Fibroblast of the aortic adventitia (primary cell): Measurements from ENCODE around the gene BNC2. TPM values are rescaled to one million over a fixed set of nuclear protein-coding genes. Genes with fewer than 3 reads are reported as not detected.

Source experiments
- DNase-seq: peaks from one replicate; pipeline ENCODE4 v3.0.0-alpha.2; 2010; ENCODE audit warnings: low read depth
- H3K4me3 ChIP-seq: 2 replicates; pipeline ENCODE4 v1.5.1; 2011; ENCODE audit warnings: low read depth, mild to moderate bottlenecking, control low read depth, low read length, moderate library complexity
- total RNA-seq: library from RNA; depleted of rRNA; stranded (reverse); fragments of >200 nt; gene quantifications from 2 replicates; pipeline ENCODE4 v1.2.3, GENCODE V29; 2012; ENCODE audit warnings: low replicate concordance
- TF ChIP-seq, protein P1 (sequence below): IDR thresholded peaks from 2 replicates; pipeline ENCODE4 v1.5.1; 2011; ENCODE audit warnings: mild to moderate bottlenecking, low read length, control low read depth, inconsistent platforms; ENCODE audit not compliant: insufficient read depth

Gene BNC2
- total RNA-seq, 1 donor, result 53.3 TPM

DNA sequence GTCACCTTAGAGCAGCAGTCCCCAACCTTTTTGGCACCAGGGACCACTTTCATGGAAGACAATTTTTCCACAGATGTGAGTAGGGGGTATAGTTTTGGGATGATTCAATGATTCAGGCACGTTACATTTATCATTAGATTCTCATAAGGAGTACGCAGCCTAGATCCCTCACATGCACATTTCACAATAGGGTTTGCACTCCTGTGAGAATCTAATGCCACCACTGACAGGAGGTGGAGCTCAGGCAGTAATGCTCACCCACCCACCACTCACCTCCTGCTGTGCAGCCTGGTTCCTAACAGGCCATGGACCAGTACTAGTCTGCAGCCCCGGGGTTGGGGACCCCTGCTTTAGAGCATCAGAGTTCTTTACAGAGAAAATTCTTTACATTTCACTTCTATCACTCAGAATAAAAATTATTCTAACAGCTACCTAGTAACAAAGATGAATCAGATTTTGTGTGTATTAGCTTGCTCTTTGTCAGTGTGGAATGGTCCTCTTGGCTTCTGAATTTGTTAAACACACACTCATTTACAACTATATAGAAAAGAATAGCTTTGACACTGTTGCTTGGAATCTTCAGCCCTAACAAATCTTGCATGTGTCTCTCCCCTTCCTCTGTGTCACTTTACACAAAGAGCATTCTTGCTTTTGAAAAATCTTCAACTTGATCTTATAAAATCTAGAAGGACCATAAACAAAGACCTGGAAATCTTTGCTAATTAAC, 438.6 kb downstream of the BNC2 start:
- no peak overlapping the region for H3K4me3 ChIP-seq
- no peak for DNase-seq
- TF ChIP-seq, protein P1, sequence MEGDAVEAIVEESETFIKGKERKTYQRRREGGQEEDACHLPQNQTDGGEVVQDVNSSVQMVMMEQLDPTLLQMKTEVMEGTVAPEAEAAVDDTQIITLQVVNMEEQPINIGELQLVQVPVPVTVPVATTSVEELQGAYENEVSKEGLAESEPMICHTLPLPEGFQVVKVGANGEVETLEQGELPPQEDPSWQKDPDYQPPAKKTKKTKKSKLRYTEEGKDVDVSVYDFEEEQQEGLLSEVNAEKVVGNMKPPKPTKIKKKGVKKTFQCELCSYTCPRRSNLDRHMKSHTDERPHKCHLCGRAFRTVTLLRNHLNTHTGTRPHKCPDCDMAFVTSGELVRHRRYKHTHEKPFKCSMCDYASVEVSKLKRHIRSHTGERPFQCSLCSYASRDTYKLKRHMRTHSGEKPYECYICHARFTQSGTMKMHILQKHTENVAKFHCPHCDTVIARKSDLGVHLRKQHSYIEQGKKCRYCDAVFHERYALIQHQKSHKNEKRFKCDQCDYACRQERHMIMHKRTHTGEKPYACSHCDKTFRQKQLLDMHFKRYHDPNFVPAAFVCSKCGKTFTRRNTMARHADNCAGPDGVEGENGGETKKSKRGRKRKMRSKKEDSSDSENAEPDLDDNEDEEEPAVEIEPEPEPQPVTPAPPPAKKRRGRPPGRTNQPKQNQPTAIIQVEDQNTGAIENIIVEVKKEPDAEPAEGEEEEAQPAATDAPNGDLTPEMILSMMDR, result no peak

DNA sequence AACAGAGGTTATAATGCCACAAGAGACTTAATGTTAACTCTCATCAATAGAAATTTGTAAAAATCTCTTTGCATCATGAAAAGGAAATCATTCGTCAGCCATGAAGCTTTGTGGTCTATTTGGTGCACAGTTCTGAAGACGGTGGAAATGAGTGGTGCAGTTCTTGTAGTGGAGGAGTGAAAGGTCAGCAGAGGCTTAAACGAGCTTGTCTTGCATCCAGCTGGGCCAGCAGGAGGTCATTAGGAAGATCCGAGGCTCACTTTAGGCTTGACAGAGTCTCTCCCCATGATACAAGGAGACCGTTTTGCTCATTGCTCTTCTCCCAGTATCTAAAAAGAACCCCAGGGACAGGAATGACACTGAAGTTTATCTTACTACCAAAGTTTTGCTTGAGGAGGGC, 440.8 kb downstream of the BNC2 start:
- DNase-seq, result no peak
- TF ChIP-seq, protein P1, result no peak
- H3K4me3 ChIP-seq, result no peak overlapping the region

DNA sequence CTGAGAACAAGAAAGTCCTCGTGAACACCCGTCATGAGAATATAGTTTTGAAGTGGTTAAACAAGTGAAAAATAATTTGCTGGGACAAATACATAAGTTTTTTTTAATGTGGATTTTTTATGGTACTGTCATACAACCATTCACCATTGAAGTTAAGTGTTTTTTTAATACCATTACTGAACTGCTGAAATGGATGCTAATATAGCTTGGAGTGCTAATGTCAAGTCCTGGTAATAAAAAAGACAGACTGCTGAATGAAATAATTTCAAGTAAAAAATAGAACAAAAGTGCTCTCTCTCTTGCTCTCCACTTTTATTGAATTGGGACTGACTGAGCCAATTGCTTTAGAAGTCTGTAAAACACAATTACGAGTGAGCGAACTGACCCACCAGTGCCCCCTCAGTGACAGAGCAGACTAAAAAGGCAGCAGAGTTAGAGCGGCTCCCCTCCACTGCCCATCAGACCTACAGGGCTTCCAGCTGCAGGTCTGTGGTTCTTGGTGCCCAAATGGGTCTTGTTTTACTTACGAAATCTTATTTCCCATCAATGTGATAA, 442.5 kb downstream of the BNC2 start:
- TF ChIP-seq, protein P1, result no peak
- no peak for DNase-seq
- H3K4me3 ChIP-seq, result no peak overlapping the region

DNA sequence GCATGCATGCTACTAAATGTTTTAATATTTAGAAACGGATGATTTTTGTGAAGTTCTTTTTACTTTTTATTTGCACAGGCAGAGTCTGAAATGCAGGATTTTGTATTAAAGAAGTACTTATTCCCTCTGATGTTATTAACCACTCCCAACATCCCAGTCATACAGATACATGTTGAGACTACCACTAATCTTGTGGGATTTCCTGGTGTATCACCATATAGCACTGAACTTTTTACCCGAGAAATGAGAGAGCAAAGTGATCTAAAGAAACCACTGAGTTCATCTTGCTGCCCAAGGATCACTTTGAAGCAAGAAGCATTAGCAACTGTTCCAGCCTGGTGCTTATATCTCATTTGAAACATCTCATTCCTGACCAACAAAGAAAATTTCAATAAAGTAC, 443.8 kb downstream of the BNC2 start:
- TF ChIP-seq, protein P1, result no peak
- no peak for DNase-seq
- H3K4me3 ChIP-seq, result no peak overlapping the region

DNA sequence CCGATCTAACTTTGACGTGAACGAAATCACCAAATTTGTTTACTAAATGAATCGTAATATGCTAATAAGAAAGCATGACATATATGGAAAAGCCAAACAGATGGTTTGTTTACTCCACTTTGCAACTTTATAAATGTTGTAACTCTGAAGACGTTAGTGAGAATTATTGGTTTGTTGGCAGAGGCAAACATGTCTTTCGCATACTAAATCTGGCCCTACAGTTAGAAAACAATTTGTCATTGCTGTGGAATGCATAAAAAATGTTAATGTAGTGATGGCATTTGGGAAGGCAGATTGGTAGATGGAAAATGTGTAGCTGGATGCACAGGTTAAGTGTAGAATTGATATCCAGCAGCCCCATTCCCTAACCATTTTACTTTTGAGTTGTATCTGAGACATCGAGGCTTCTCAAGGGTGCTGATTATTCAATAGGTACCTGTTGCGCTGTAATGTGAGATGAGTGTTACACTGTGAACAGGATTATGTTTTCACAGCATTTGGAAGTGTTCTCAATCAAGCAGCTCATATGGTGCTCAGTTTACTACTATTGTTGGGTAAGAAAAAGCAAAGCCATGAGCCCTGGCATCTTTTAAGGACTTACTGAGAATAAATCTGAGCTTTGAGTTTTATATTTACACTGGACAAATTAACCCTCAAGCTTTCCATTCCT, 444.8 kb downstream of the BNC2 start:
- DNase-seq, result peak; percentile 69

DNA sequence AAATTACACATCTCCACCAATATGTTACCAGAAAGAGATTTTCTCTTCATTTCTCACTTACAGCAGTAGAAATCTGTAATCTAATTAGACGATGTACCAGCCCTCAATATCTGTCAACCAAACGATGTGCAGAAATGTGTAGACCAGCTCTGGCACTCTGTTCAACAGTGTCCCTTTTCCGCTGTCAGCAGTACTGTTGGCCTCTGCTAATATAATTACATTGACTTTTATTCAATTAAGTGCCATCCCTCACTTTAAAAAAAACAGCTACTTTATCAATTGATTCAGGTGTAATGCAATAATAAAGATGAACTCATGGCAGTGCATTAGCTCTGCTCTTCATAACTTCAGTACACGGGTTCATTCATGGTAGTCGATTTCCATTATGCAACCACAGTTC, 448.4 kb downstream of the BNC2 start:
- H3K4me3 ChIP-seq, result no peak overlapping the region
- TF ChIP-seq, protein P1, result no peak
- no peak for DNase-seq

More for the DNA sequence above, 444.8 kb downstream of the BNC2 start:
- TF ChIP-seq, protein P1, result no peak
- no peak overlapping the region for H3K4me3 ChIP-seq
